HTR-8/SVneo (cell line): ENCODE measurements around the gene CA5A.
A peak's percentile ranks its signal among the peaks of the same experiment; 100 is the strongest.

Source experiments
- DNase-seq: peaks from one replicate; pipeline ENCODE4 v3.0.0; 2011; ENCODE audit warnings: low spot score, mixed read lengths; ENCODE audit not compliant: insufficient read length
- FAIRE-seq: peaks from 2 replicates; lab custom pipeline; 2011; peaks lifted over from hg19 to GRCh38; lab: Jason Lieb, UNC

The CA5A gene

GRCh38 chr16:87842209-87842869 lies 94.0 kb downstream of the CA5A start:
- FAIRE-seq (no peak), DNase-seq (no peak)

GRCh38 chr16:87841340-87842208 lies 94.8 kb downstream of the CA5A start:
- DNase-seq = no peak
- no peak for FAIRE-seq

- FAIRE-seq (peak; percentile 13), DNase-seq (no peak)
Observed at GRCh38 chr16:87840271-87840978, 95.9 kb downstream of the CA5A start.

GRCh38 chr16:87839542-87840270 lies 96.6 kb downstream of the CA5A start:
- FAIRE-seq (no peak), DNase-seq (no peak)

- no peak for FAIRE-seq
- DNase-seq = no peak
Observed at GRCh38 chr16:87838643-87839541, 97.4 kb downstream of the CA5A start.
